ENCODE data around the gene FIGN. TPM values are rescaled to one million over a fixed set of nuclear protein-coding genes. Genes with fewer than 3 reads are reported as not detected.

FIGN gene
- total and polyA plus RNA-seq, 2 donors (not counting 1 experiment from before 2014, with no cell fraction given): 1.5 to 1.6 TPM

GRCh38 chr2:163751696-163752095 is 15.9 kb upstream of the FIGN start:
- Histone ChIP-seq H3K27me3 (ENCODE audit: control insufficient read depth, insufficient read depth, low read length) (no peaks in the 10 kb centered on the region), H3K4me1 (ENCODE audit: control insufficient read depth, extremely low read depth, insufficient read depth, low read length) (no peaks in the 10 kb centered on the region), H4K20me1 (ENCODE audit: control insufficient read depth, extremely low read depth, insufficient read depth, low read length) (no peaks in the 10 kb centered on the region), H2AFZ (ENCODE audit: low read length) (no peak overlapping the region), H3K79me2 (ENCODE audit: control insufficient read depth, insufficient read depth, low read length) (no peaks in the 10 kb centered on the region), H3K9me3 (ENCODE audit: control insufficient read depth, insufficient read depth, low read depth, low read length) (no peaks in the 10 kb centered on the region), H3K4me2 (ENCODE audit: extremely low read depth, insufficient read depth, low read length) (no peak overlapping the region), H3K36me3 (ENCODE audit: control insufficient read depth, insufficient read depth, low read length) (no peaks in the 10 kb centered on the region), H3K4me3 (replicated peaks in 1 of 4; ENCODE audit: control extremely low read depth in 1 of 4, insufficient read depth in 1 of 4, low read depth in 3 of 4, low read length in 4 of 4) (no peak overlapping the region), H3K27ac (ENCODE audit: insufficient read depth, low read length) (no peak overlapping the region), H3K9ac (ENCODE audit: insufficient read depth, low read length) (no peak overlapping the region)
- TF ChIP-seq CTCF (conservative IDR thresholded peaks at IDR 0.05 in 1 of 2, IDR thresholded peaks at IDR 0.05 in 1 of 2; ENCODE audit: low read depth in 1 of 2, low read length in 2 of 2) (no peak), EZH2 (IDR thresholded peaks at IDR 0.05; ENCODE audit: low read length, missing control alignments) (no peak)
- DNase-seq (ENCODE audit: low read depth in 2 of 2): no peak

GRCh38 chr2:163748420-163748819 is 12.6 kb upstream of the FIGN start:
- Histone ChIP-seq H3K27ac (ENCODE audit: insufficient read depth, low read length) (no peak overlapping the region), H3K36me3 (ENCODE audit: control insufficient read depth, insufficient read depth, low read length) (no peaks in the 10 kb centered on the region), H3K4me1 (ENCODE audit: control insufficient read depth, extremely low read depth, insufficient read depth, low read length) (no peaks in the 10 kb centered on the region), H4K20me1 (ENCODE audit: control insufficient read depth, extremely low read depth, insufficient read depth, low read length) (no peaks in the 10 kb centered on the region), H3K4me2 (ENCODE audit: extremely low read depth, insufficient read depth, low read length) (no peak overlapping the region), H3K79me2 (ENCODE audit: control insufficient read depth, insufficient read depth, low read length) (no peaks in the 10 kb centered on the region), H3K9me3 (ENCODE audit: control insufficient read depth, insufficient read depth, low read depth, low read length) (no peaks in the 10 kb centered on the region), H3K9ac (ENCODE audit: insufficient read depth, low read length) (no peak overlapping the region), H3K27me3 (ENCODE audit: control insufficient read depth, insufficient read depth, low read length) (no peaks in the 10 kb centered on the region), H3K4me3 (replicated peaks in 1 of 4; ENCODE audit: control extremely low read depth in 1 of 4, insufficient read depth in 1 of 4, low read depth in 3 of 4, low read length in 4 of 4) (no peak overlapping the region), H2AFZ (ENCODE audit: low read length) (no peak overlapping the region)
- DNase-seq (ENCODE audit: low read depth in 2 of 2): no peak
- TF ChIP-seq CTCF (conservative IDR thresholded peaks at IDR 0.05 in 1 of 2, IDR thresholded peaks at IDR 0.05 in 1 of 2; ENCODE audit: low read depth in 1 of 2, low read length in 2 of 2) (no peak), EZH2 (IDR thresholded peaks at IDR 0.05; ENCODE audit: low read length, missing control alignments) (no peak)

GRCh38 chr2:163741435-163741834 is 5.6 kb upstream of the FIGN start:
- H3K36me3 ChIP-seq (ENCODE audit: control insufficient read depth, insufficient read depth, low read length): no peaks in the 10 kb centered on the region
- H3K4me2 ChIP-seq (ENCODE audit: extremely low read depth, insufficient read depth, low read length): no peak overlapping the region
- H3K79me2 ChIP-seq (ENCODE audit: control insufficient read depth, insufficient read depth, low read length): no peaks in the 10 kb centered on the region
- no peaks in the 10 kb centered on the region for H3K27me3 ChIP-seq (ENCODE audit: control insufficient read depth, insufficient read depth, low read length)
- DNase-seq (ENCODE audit: low read depth in 2 of 2): no peak
- H3K9ac ChIP-seq (ENCODE audit: insufficient read depth, low read length): no peak overlapping the region
- TF ChIP-seq CTCF (conservative IDR thresholded peaks at IDR 0.05 in 1 of 2, IDR thresholded peaks at IDR 0.05 in 1 of 2; ENCODE audit: low read depth in 1 of 2, low read length in 2 of 2): no peak
- TF ChIP-seq EZH2 (IDR thresholded peaks at IDR 0.05; ENCODE audit: low read length, missing control alignments): no peak
- no peaks in the 10 kb centered on the region for H4K20me1 ChIP-seq (ENCODE audit: control insufficient read depth, extremely low read depth, insufficient read depth, low read length)
- H3K27ac ChIP-seq (ENCODE audit: insufficient read depth, low read length): no peak overlapping the region
- H3K4me3 ChIP-seq (replicated peaks in 1 of 4; ENCODE audit: control extremely low read depth in 1 of 4, insufficient read depth in 1 of 4, low read depth in 3 of 4, low read length in 4 of 4): no peak overlapping the region
- H3K9me3 ChIP-seq (ENCODE audit: control insufficient read depth, insufficient read depth, low read depth, low read length): no peaks in the 10 kb centered on the region
- H3K4me1 ChIP-seq (ENCODE audit: control insufficient read depth, extremely low read depth, insufficient read depth, low read length): peaks cover 2% of the 10 kb centered on the region
- no peak overlapping the region for H2AFZ ChIP-seq (ENCODE audit: low read length)

All from fibroblast of lung (primary cell).